ENCODE measurements around the gene RPL7L1.
"Not testable (repeated sequence)": the region's sequence is repeated elsewhere in the genome, so short reads cannot be mapped to it uniquely, and the experiment has no call there.

GRCh38 chr6:42888201-42888600 lies 8.8 kb downstream of the RPL7L1 start:
- not testable (repeated sequence) for TF ChIP-seq FEZF1 (tag by site-specific recombination; IDR thresholded peaks at IDR 0.05); ZNF416 (tag by site-specific recombination; IDR thresholded peaks at IDR 0.05); ATF2 (tag by site-specific recombination; IDR thresholded peaks at IDR 0.05; ENCODE audit: low read depth); PATZ1 (tag by site-specific recombination; IDR thresholded peaks at IDR 0.05); ZBTB1 (tag by site-specific recombination; IDR thresholded peaks at IDR 0.05); ZNF398 (tag by site-specific recombination; IDR thresholded peaks at IDR 0.05); ZNF292 (tag by site-specific recombination; IDR thresholded peaks at IDR 0.05; ENCODE audit: borderline replicate concordance, low read depth); CTCF (tag by site-specific recombination; IDR thresholded peaks at IDR 0.05); ZNF776 (tag by site-specific recombination; IDR thresholded peaks at IDR 0.05; ENCODE audit: borderline replicate concordance); HOXA7 (CRISPR knock-in tag; IDR thresholded peaks at IDR 0.05; ENCODE audit: borderline replicate concordance); ZFHX2 (tag by site-specific recombination; conservative IDR thresholded peaks at IDR 0.05)
